Activated effector memory CD4-positive, alpha-beta T cell treated with Interleukin-2 at 50 U/mL for 16 hours (primary cell): ENCODE results near the gene LRRC32.
A peak's percentile ranks its signal among the peaks of the same experiment; 100 is the strongest.

Experiments used
- DNase-seq: peaks from one replicate; pipeline ENCODE4 v3.0.0-alpha.2; 2020

LRRC32 gene

GRCh38 chr11:76699451-76700091 is 29.0 kb upstream of the LRRC32 start:
- no peak for DNase-seq

- DNase-seq: no peak
Observed at GRCh38 chr11:76698321-76699043, 27.9 kb upstream of the LRRC32 start.

DNA sequence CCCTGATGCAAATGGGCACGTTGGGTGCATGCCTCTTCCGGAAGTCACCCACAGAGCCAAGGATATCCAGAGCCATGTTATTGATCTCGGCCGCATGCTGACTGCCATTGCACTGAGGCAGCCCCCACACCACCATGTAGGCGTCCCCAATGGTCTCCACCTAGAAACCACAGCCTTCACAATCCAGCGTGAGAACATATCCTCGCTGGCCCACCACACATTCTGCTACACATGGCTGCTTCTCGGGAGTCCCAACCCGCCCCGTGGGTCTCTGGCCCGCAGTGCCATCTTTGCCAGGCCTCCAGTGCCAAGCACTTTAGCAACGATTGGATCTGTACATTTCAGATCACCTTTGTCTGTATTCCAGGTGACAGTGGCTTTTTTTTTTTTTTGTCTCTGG is 26.2 kb upstream of the LRRC32 start:
- DNase-seq: no peak

DNA sequence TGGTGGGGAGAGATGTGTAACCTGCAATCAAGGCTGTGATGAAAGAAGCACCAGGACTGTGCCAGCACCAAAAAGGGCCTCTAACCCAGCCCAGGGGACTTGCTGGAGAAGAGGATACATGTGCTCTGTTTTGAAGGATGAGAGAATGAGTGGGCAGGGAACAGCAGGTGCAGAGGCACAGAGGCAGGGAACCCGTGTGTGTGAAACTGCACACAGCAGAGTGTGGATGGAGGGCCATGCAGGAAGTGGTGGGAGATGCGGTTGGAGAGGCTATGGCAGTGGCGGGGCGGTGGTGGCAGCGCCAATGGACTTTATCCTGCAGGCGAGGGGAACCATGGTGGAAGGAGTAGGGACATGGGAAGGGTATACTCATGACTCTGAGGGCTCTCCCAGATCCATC is 25.2 kb upstream of the LRRC32 start:
- no peak for DNase-seq

DNA sequence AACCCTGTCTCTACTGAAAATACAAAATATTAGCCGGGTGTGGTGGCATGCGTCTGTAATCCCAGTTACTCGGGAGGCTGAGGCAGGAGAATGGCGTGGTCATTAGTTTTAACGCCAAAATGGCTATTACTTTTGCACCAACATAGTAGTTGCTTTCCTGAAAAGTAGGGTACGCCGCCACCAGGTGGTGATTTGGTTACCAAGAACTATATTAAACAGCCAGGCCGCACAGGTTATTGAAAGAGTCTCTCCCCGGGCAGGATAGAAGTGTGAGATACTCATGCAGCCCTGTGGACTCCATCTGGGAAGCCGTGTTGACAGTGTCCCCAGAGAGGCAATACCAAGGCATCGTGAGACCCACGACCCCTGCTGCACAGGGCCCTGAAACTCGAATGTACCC is 24.6 kb upstream of the LRRC32 start:
- DNase-seq: no peak

GRCh38 chr11:76694664-76695063 is 24.1 kb upstream of the LRRC32 start:
- no peak for DNase-seq

DNA sequence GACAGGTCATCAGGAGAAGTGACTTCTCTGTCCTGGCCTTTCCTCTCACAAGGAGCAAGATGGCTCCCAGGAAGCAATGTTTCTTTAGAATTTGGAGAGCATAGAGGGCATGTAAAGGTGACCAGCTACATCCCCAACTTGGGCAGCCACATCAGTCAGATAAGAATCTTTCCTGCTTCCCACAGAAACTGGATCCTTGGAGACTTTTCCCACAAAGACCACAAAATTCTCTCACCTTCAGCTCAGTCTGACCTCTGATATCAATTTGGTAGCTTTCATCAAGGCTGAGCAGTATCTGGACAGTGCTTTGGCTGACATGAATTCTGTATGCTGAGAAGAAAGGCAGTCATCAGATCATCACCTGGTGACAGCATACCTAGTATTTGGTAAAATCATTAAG is 23.3 kb upstream of the LRRC32 start:
- DNase-seq: no peak

DNA sequence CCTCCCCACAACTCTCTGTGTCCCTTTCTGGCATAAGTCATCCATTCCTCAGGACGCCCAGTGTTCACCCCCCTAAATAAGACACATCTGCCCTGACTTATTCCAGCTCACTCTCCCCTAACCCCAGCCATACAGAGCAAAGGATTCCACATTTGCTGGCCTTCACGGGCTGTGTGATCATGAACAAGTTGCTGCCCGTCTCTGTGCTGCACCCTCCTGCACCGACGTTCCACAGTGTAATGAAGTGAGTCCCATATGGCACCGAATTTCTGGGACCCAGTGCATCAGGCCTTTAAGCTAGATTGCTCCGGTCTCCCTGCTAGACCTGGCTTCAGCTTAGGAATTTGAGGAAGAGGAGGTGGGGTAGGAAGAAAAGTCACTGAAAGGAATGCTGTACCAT is 22.4 kb upstream of the LRRC32 start:
- DNase-seq: no peak

DNA sequence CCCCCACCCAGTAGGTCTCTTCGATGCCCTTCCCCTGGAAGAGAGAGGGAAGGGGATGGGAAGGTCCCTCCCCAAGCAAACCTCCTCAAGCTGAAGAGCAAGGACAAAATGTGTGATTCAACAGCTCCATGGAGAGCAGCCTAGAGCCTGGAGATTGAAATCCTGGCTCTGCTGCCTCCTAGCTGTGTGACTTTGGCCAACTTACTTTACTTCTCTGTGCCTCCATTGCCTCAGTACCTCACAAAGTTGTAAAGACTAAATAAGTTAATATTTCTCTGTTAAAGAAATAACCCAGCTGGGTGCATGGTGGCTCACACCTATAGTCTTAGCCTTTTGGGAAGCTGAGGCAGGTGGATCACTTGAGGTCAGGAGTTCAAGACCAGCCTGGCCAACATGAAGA is 21.1 kb upstream of the LRRC32 start:
- no peak for DNase-seq

DNA sequence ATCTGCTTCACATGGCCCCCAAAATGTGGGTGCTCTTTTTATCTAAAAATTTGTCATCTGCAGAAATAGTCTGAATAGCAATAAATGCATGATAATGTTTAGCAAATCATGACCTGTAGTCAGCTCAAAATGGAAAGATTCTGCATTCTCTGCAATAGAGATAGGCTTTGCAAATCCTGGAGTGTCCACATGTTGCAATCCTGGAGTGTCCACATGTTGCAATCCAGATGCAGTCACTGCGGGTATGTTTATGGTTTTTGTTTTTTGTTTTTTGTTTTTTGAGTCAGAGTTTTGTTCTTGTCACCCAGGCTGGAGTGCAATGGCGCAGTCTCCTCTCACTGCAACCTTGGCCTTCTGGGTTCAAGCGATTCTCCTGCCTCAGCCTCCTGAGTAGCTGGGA is 20.2 kb upstream of the LRRC32 start:
- DNase-seq: no peak

- DNase-seq: no peak
Observed at GRCh38 chr11:76689313-76690260, 19.0 kb upstream of the LRRC32 start.

- DNase-seq: no peak
Observed at GRCh38 chr11:76688146-76688545, 17.6 kb upstream of the LRRC32 start.

DNA sequence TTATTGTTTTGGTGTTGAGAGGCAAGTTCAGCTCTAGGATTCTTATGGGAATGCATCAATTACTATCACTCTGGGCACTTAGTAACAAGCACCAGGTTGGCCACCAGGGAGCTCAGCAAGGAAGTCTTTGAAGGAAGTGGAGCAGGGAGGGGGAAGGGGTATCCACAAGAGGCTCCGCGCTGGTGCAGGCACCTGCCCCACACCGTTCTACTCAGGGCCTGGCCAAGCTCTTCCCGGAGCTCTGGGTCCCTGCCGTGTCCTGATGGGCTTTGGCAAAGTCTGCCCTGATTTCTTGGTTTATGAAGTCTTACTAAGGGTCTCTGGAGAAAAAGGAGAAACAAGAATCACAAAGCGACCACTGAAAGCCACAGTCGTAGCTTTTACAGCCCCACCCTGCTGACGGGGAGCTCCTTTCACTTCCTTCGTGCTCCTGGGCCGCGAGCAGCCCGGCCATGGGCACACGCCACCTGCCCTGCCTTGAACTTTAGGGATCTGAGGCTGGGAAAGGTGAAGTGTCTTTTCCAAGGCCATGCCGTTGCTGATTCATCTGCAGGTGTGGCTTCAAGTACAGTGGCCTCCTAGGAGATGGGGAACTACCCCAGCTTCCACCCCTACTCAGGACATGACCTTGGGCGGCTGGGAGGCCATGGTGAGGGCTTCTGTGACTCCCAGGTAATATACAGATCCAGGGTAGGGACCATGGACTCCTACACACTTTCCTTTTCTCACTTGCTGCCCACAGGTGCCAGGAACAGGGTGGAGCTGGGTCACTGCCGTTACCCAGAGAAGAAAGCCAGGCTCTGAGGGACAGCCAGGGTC is 15.9 kb upstream of the LRRC32 start:
- no peak for DNase-seq

GRCh38 chr11:76685831-76686230 is 15.3 kb upstream of the LRRC32 start:
- no peak for DNase-seq

GRCh38 chr11:76685237-76685636 is 14.7 kb upstream of the LRRC32 start:
- no peak for DNase-seq

DNA sequence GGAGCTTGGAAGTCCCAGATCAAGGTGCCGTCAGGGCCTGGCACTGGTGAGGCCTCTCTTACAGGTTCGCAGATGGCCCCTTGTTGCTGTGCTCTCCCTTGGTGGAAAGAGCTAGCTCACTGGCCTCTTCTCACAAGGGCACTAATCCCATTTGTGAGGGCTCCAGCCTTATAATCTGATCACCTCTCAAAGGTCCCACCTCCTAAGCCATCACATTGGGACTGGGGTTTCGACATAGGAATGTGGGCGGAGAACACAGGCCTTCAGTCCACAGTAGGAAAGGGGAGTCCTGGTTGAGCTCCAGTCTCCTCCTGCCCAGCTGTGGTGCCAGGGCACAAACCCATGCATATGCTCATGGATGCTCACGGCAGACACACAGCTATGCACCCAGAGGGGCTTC is 14.0 kb upstream of the LRRC32 start:
- no peak for DNase-seq

- no peak for DNase-seq
Observed at GRCh38 chr11:76683161-76684095, 12.9 kb upstream of the LRRC32 start.

DNA sequence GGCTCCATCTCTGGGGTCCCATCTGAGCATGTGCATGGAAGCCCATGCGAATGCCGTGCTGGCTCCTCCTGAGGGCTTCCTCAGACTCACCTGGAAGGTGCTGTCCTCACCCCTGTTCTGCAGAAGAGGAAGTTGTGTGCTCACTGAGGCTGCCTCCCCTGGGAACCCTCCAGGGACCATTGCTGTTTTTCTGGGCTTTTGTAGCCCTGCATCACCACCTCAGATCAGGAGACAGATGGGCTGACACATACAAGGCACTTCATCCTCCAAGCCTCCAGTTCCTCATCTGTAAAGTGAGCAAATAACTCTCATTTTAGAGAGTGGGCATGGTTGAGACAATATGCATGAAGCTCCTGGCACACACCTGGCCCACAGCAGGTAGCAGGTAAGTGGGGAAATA is 12.1 kb upstream of the LRRC32 start:
- no peak for DNase-seq

GRCh38 chr11:76682106-76682505 is 11.6 kb upstream of the LRRC32 start:
- DNase-seq: no peak

GRCh38 chr11:76680518-76681425 is 10.2 kb upstream of the LRRC32 start:
- DNase-seq: peak; percentile 43

DNA sequence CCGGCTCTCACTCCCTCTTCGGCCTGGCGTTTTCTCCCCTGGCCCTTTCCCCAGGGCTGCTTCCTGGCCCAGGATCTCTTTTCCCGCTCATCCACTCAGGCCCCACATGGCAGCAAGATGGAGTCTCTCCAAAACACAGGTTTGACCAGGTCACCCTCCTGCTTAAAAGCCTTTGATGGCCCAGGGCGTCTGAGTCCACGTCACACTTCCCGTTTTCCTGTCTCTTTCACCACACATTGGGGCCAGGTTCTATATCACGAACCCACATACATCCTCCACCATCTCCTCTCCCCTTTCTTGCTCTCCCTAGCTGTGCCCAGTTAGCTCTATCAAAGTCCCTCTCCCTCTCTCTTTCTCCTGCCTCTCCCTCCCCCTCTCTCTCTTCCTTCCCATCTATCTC is 7.8 kb upstream of the LRRC32 start:
- no peak for DNase-seq
